Measurements from ENCODE around the gene NLGN1. TPM values are rescaled to one million over a fixed set of nuclear protein-coding genes. Genes with fewer than 3 reads are reported as not detected.
"Not testable (repeated sequence)": the region's sequence is repeated elsewhere in the genome, so short reads cannot be mapped to it uniquely, and the experiment has no call there.

NLGN1 gene
- total RNA-seq, 3 donors from 2014 or later (not counting 1 experiment from before 2014, with no cell fraction given), result not detected

GRCh38 chr3:173439004-173439403 lies 41.5 kb downstream of the NLGN1 start:
- DNase-seq (no peak), ATAC-seq (no peak)
- no peaks in the 10 kb centered on the region for H3K27me3 ChIP-seq (ENCODE audit: control insufficient read depth, insufficient read depth, low read length)
- no peaks in the 10 kb centered on the region for H3K4me1 Mint-ChIP-seq
- H3K4me1 ChIP-seq (ENCODE audit: control insufficient read depth, insufficient read depth, low read length), result no peaks in the 10 kb centered on the region
- no peaks in the 10 kb centered on the region for H3K36me3 Mint-ChIP-seq
- peaks cover 8% of the 10 kb centered on the region in 2 donors for H3K9me3 Mint-ChIP-seq
- no peak overlapping the region for H3K4me3 Mint-ChIP-seq
- H3K27ac ChIP-seq (ENCODE audit: low read length), result no peak overlapping the region
- peaks cover 3% of the 10 kb centered on the region for H3K9me3 ChIP-seq (ENCODE audit: control insufficient read depth, insufficient read depth, low read length)
- H3K27ac Mint-ChIP-seq, result no peak overlapping the region
- TF ChIP-seq CTCF (IDR thresholded peaks at IDR 0.05), result no peak
- H3K27me3 Mint-ChIP-seq (ENCODE audit: low read depth in 2 of 2), result no peaks in the 10 kb centered on the region
- H3K4me3 ChIP-seq (ENCODE audit: low read length), result no peak overlapping the region
- intact Hi-C loops (cut with micrococcal nuclease), result no loop called here
- WGBS (ENCODE audit: insufficient coverage), result no CpG with 5 or more reads among the region's 1 CpG
- no peaks in the 10 kb centered on the region for H3K36me3 ChIP-seq (ENCODE audit: control insufficient read depth, insufficient read depth, low read length)

- DNase-seq, result no peak
- Histone ChIP-seq H3K9me3 (ENCODE audit: control insufficient read depth, insufficient read depth, low read length) (peaks cover 3% of the 10 kb centered on the region), H3K4me1 (ENCODE audit: control insufficient read depth, insufficient read depth, low read length) (no peaks in the 10 kb centered on the region), H3K36me3 (ENCODE audit: control insufficient read depth, insufficient read depth, low read length) (no peaks in the 10 kb centered on the region), H3K4me3 (ENCODE audit: low read length) (no peak overlapping the region), H3K27ac (ENCODE audit: low read length) (no peak overlapping the region), H3K27me3 (ENCODE audit: control insufficient read depth, insufficient read depth, low read length) (no peaks in the 10 kb centered on the region)
- H3K36me3 Mint-ChIP-seq, result no peaks in the 10 kb centered on the region
- no peak for ATAC-seq
- no peak for TF ChIP-seq CTCF (IDR thresholded peaks at IDR 0.05)
- H3K27ac Mint-ChIP-seq, result no peak overlapping the region
- no peaks in the 10 kb centered on the region for H3K4me1 Mint-ChIP-seq
- no peak overlapping the region for H3K4me3 Mint-ChIP-seq
- WGBS (ENCODE audit: insufficient coverage), result 84% methylated on average over 2 of the region's 3 CpGs
- intact Hi-C loops (cut with micrococcal nuclease), result no loop called here
- peaks cover 8% of the 10 kb centered on the region in 2 donors for H3K9me3 Mint-ChIP-seq
- H3K27me3 Mint-ChIP-seq (ENCODE audit: low read depth in 2 of 2), result no peaks in the 10 kb centered on the region
Observed at GRCh38 chr3:173440514-173440913, 43.0 kb downstream of the NLGN1 start.

GRCh38 chr3:173451561-173451960 lies 54.0 kb downstream of the NLGN1 start:
- H3K27ac Mint-ChIP-seq; H3K27me3 ChIP-seq (ENCODE audit: control insufficient read depth, insufficient read depth, low read length); H3K4me3 ChIP-seq (ENCODE audit: low read length); H3K27ac ChIP-seq (ENCODE audit: low read length); intact Hi-C loops (cut with micrococcal nuclease); H3K36me3 ChIP-seq (ENCODE audit: control insufficient read depth, insufficient read depth, low read length); DNase-seq; H3K27me3 Mint-ChIP-seq (ENCODE audit: low read depth in 2 of 2); H3K9me3 ChIP-seq (ENCODE audit: control insufficient read depth, insufficient read depth, low read length); H3K4me3 Mint-ChIP-seq; H3K36me3 Mint-ChIP-seq; H3K4me1 Mint-ChIP-seq; H3K4me1 ChIP-seq (ENCODE audit: control insufficient read depth, insufficient read depth, low read length); ATAC-seq: not testable (repeated sequence)
- WGBS (ENCODE audit: insufficient coverage), result 92% methylated on average over 10 of the region's 10 CpGs
- H3K9me3 Mint-ChIP-seq, result peaks cover 10 to 12% of the 10 kb centered on the region in 2 donors

GRCh38 chr3:173463250-173463649 lies 65.7 kb downstream of the NLGN1 start:
- no peak overlapping the region for H3K4me3 Mint-ChIP-seq
- no peak overlapping the region for H3K27ac Mint-ChIP-seq
- no peaks in the 10 kb centered on the region for H3K27me3 Mint-ChIP-seq (ENCODE audit: low read depth in 2 of 2)
- no peak for TF ChIP-seq CTCF (IDR thresholded peaks at IDR 0.05)
- no peaks in the 10 kb centered on the region for H3K36me3 Mint-ChIP-seq
- H3K9me3 Mint-ChIP-seq, result peaks cover 3 to 6% of the 10 kb centered on the region in 2 donors
- Histone ChIP-seq H3K27me3 (ENCODE audit: control insufficient read depth, insufficient read depth, low read length) (no peaks in the 10 kb centered on the region), H3K36me3 (ENCODE audit: control insufficient read depth, insufficient read depth, low read length) (no peaks in the 10 kb centered on the region), H3K4me3 (ENCODE audit: low read length) (no peak overlapping the region), H3K27ac (ENCODE audit: low read length) (no peak overlapping the region), H3K4me1 (ENCODE audit: control insufficient read depth, insufficient read depth, low read length) (no peaks in the 10 kb centered on the region), H3K9me3 (ENCODE audit: control insufficient read depth, insufficient read depth, low read length) (no peaks in the 10 kb centered on the region)
- H3K4me1 Mint-ChIP-seq, result no peaks in the 10 kb centered on the region
- 95% methylated on average over 3 of the region's 3 CpGs for WGBS (ENCODE audit: insufficient coverage)
- ATAC-seq (no peak), DNase-seq (no peak)
- intact Hi-C loops (cut with micrococcal nuclease), result no loop called here
